GM12878 (cell line): ENCODE results near the gene PIF1. TPM values are rescaled to one million over a fixed set of nuclear protein-coding genes. Genes with fewer than 3 reads are reported as not detected.

Experiments used
- ATAC-seq: fragments of 200-7000 bp; cut with Tn5 transposase; 3 replicates; pipeline ENCODE4 v1.9.1; 2020; ENCODE audit warnings: mild to moderate bottlenecking, moderate library complexity
- BruUV-seq: library from RNA; stranded (reverse); fragments of 400-500 nt; replicated peaks from 2 replicates; lab custom pipeline; 2021; lab: Mats Ljungman, UMichigan
- CTCF ChIA-PET: fragments of 300-600 bp; sonication (Branson Sonifier 250); formaldehyde crosslinking; extraction: SDS; loops from one replicate; lab custom pipeline; 2021; ENCODE audit warnings: inconsistent platforms; lab: Yijun Ruan, JAX
- POLR2A ChIA-PET: fragments of 350-600 bp; formaldehyde crosslinking; extraction: SDS; loops from one replicate; lab custom pipeline; 2021; ENCODE audit warnings: inconsistent platforms; lab: Charles Lee
- RAD21 ChIA-PET: fragments of 300-600 bp; sonication (Branson Sonifier 250); formaldehyde crosslinking; loops from one replicate; lab custom pipeline; 2023; ENCODE audit warnings: antibody characterized with exemption; ENCODE audit not compliant: unreplicated experiment; lab: Charles Lee
- SMC1A ChIA-PET: fragments of 300-600 bp; sonication (Branson Sonifier 250); formaldehyde crosslinking; loops from one replicate; lab custom pipeline; 2023; ENCODE audit not compliant: unreplicated experiment, uncharacterized antibody; lab: Charles Lee
- DNase-seq: peaks from one replicate; pipeline ENCODE4 v3.0.0-alpha.2; 2011; ENCODE audit warnings: low read depth, low spot score
- FAIRE-seq: peaks from 3 replicates; lab custom pipeline; 2011; peaks lifted over from hg19 to GRCh38; lab: Jason Lieb, UNC
- H2AFZ ChIP-seq: 2 replicates; pipeline ENCODE4 v1.6.0; 2011; ENCODE audit warnings: low read depth, low read length, control low read depth; ENCODE audit not compliant: control insufficient read depth
- H3K27ac ChIP-seq: 2 replicates; pipeline ENCODE4 v1.5.1; 2011; ENCODE audit warnings: control low read depth; ENCODE audit not compliant: control insufficient read depth, insufficient read depth
- H3K27me3 ChIP-seq, 2 experiments: replicated peaks in 1 of 2; 2 replicates each; pipeline versions ENCODE4 v1.6.0 to v1.6.1; 2011; ENCODE audit warnings: low read length in 1 of 2; ENCODE audit not compliant: control insufficient read depth in 2 of 2, insufficient read depth in 2 of 2
- H3K36me3 ChIP-seq, 2 experiments: 2 replicates each; pipeline ENCODE4 v1.5.1; 2011; ENCODE audit warnings: low read length in 1 of 2; ENCODE audit not compliant: control insufficient read depth in 2 of 2, insufficient read depth in 2 of 2
- H3K4me1 ChIP-seq: 2 replicates; pipeline ENCODE4 v1.6.1; 2011; ENCODE audit warnings: mild to moderate bottlenecking, low read length, moderate library complexity, mixed read lengths; ENCODE audit not compliant: control insufficient read depth, insufficient read depth
- H3K4me2 ChIP-seq: 2 replicates; pipeline ENCODE4 v1.6.0; 2011; ENCODE audit warnings: control low read depth; ENCODE audit not compliant: control insufficient read depth, insufficient read depth
- H3K4me3 ChIP-seq: fragments of 200-600 bp; sonication (generic); 2 replicates; pipeline ENCODE4 v1.5.1; 2016
- H3K79me2 ChIP-seq: 2 replicates; pipeline ENCODE4 v1.6.0; 2011; ENCODE audit warnings: low read length; ENCODE audit not compliant: control insufficient read depth, insufficient read depth
- H3K9ac ChIP-seq: 2 replicates; pipeline ENCODE4 v1.8.0; 2011; ENCODE audit warnings: low read length, control low read depth, mixed read lengths; ENCODE audit not compliant: control insufficient read depth, insufficient read depth
- H3K9me3 ChIP-seq: replicated peaks from 3 replicates; pipeline ENCODE4 v1.5.1; 2011; ENCODE audit warnings: mild to moderate bottlenecking, low read length; ENCODE audit not compliant: control insufficient read depth, insufficient read depth
- H4K20me1 ChIP-seq: 2 replicates; pipeline ENCODE4 v1.6.0; 2011; ENCODE audit not compliant: control insufficient read depth, insufficient read depth
- CBFB ChIP-seq: IDR thresholded peaks from 2 replicates; pipeline ENCODE4 v1.6.1; 2016; ENCODE audit warnings: antibody characterized with exemption, low read depth
- IKZF2 ChIP-seq, 2 experiments: fragments of 450-650 bp; IDR thresholded peaks; 2 replicates each; pipeline ENCODE4 v1.6.1; 2017; ENCODE audit warnings: mild to moderate bottlenecking in 2 of 2, moderate library complexity in 2 of 2
- SREBF1 ChIP-seq: IDR thresholded peaks from 2 replicates; pipeline ENCODE4 v1.6.1; 2012; ENCODE audit warnings: mild to moderate bottlenecking, low read length
- WGBS: methylation state at CpG from one replicate; pipeline ENCODE4 v1.1.6; 2016; ENCODE audit warnings: low lambda C conversion rate; ENCODE audit not compliant: insufficient replicate concordance, insufficient coverage; ENCODE audit errors: missing lambda C conversion rate; 5-methylcytosine and 5-hydroxymethylcytosine counted together
- in situ Hi-C: fragments of 300-500 bp; cut with MboI; formaldehyde crosslinking; loops from 9 replicates; pipeline ENCODE4 v1.14.3; 2018; ENCODE audit warnings: mixed read lengths
- intact Hi-C: fragments of 100-400 bp; cut with micrococcal nuclease; formaldehyde crosslinking; loops from one replicate; pipeline ENCODE4 v1.14.2; 2022; ENCODE audit not compliant: unreplicated experiment
- polyA plus RNA-seq, 11 experiments: library from polyadenylated mRNA; depleted of rRNA in 4 of 11; unstranded in 6 of 11; stranded (reverse) in 5 of 11; fragments of >200 nt; fragmentation: Nextera tagmentation in 4 of 11; fragmentation: Illumina TruSeq in 1 of 11; extraction: Ambion mirVana in 4 of 11; extraction: Trizol in 1 of 11; gene quantifications; 1 replicate in 1 of 11; 2 replicates in 10 of 11; pipeline versions ENCODE4 v1.2.1 to v1.2.3, GENCODE V29; 2011 to 2016; ENCODE audit warnings: inconsistent platforms in 2 of 11, missing spikeins in 2 of 11, low read depth in 1 of 11
- total RNA-seq, 4 experiments: library from RNA; depleted of rRNA in 3 of 4; stranded (reverse); fragments of >200 nt in 3 of 4; fragmentation: Illumina TruSeq in 1 of 4; extraction: Trizol in 1 of 4; gene quantifications; 2 replicates each; pipeline versions ENCODE4 v1.2.1 to v1.2.3, GENCODE V29; 2013 to 2021
- TF ChIP-seq, protein P1 (sequence below): fragments of 450-650 bp; IDR thresholded peaks from 2 replicates; pipeline ENCODE4 v1.6.1; 2017; ENCODE audit warnings: mild to moderate bottlenecking, low read depth, inconsistent platforms; ENCODE audit not compliant: poor library complexity, severe bottlenecking

The PIF1 gene
- total and polyA plus RNA-seq, 10 of the 15 experiments (the other 5 are each of a cell fraction or from before 2014, with no cell fraction given), result 3.7 to 68.9 (median 31.1) TPM

DNA sequence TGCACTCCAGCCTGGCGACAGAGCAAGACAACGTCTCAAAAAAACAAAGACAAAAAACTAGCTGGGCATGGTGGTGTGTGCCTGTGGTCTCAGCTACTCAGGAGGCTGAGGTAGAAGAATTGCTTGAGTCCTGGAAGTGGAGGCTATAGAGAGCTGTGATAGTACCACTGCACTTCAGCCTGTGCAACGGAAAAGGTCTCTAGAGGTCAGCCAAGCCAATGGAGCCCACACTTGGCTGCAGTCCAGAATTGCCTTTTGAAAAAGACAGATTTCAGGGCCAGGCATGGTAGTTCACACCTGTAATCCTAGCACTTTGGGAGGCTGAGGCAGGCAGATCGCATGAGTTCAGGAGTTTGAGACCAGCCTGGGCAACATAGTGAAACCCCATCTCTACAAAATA is 41.7 kb downstream of the PIF1 start:
- ChIA-PET RAD21 (interaction anchor here (0.8 to 1.4 kb wide), 4 partner anchors 27 to 1715 kb away, joined by 3 read pairs; no protein-coding TSS in a partner anchor), CTCF (interaction anchor here (0.7 to 7.8 kb wide), 6 partner anchors 27 to 126 kb away, joined by 3 to 55 read pairs (median 5); no protein-coding TSS in a partner anchor), POLR2A (interaction anchor here (1.0 kb wide), 1 partner anchor 30 kb away, joined by 10 read pairs; no protein-coding TSS in a partner anchor), SMC1A (interaction anchor here (1.4 to 3.5 kb wide), 3 partner anchors 25 to 51 kb away, joined by 3 to 13 read pairs (median 4); no protein-coding TSS in a partner anchor)
- WGBS, result 89% methylated on average over 4 of the region's 4 CpGs
- Histone ChIP-seq H3K27me3 (no peaks in the 10 kb centered on the region), H3K4me2 (no peak overlapping the region), H4K20me1 (no peaks in the 10 kb centered on the region), H3K4me1 (no peaks in the 10 kb centered on the region), H3K27ac (no peak overlapping the region), H3K79me2 (no peaks in the 10 kb centered on the region), H3K36me3 (no peaks in the 10 kb centered on the region), H3K9me3 (no peaks in the 10 kb centered on the region), H3K9ac (no peak overlapping the region), H3K4me3 (no peak overlapping the region), H2AFZ (no peak overlapping the region)
- FAIRE-seq, result no peak
- in situ Hi-C loops (no loop called here), intact Hi-C loops (no loop called here)
- ATAC-seq, result no peak
- DNase-seq, result no peak
- no TSS peak for BruUV-seq
- TF ChIP-seq CBFB, result no peak
- no peak for TF ChIP-seq IKZF2 (IDR thresholded peaks at IDR 0.05)

DNA sequence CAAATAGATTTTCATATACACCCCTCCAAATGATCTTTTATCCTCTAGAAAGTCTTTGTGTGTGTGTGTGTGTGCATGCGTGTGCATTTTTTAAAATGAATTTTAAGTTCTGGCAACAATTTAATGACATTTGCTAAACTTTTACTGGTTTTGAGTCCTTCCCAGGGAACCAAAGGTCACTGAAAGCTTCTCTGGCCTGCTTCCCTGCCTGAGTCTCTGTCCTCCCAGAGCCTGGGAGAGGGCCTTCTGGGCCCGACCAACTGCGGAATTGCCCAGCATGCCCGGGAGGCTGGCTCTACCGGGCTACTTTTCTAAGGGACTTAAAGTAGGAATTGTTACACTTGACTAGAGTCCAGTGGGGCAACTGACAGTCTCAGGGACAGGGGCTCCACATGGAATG is 42.7 kb downstream of the PIF1 start:
- ATAC-seq (no peak), DNase-seq (no peak), FAIRE-seq (no peak)
- CTCF ChIA-PET, result interaction anchor here (3.1 to 7.8 kb wide), 2 partner anchors 28 to 50 kb away, joined by 7 to 55 read pairs; no protein-coding TSS in a partner anchor
- Histone ChIP-seq H3K9ac (no peak overlapping the region), H3K4me3 (no peak overlapping the region), H3K27ac (no peak overlapping the region), H3K27me3 (no peaks in the 10 kb centered on the region), H3K4me2 (no peak overlapping the region), H3K4me1 (no peaks in the 10 kb centered on the region), H3K9me3 (no peaks in the 10 kb centered on the region), H2AFZ (no peak overlapping the region), H4K20me1 (no peaks in the 10 kb centered on the region), H3K36me3 (no peaks in the 10 kb centered on the region), H3K79me2 (no peaks in the 10 kb centered on the region)
- TF ChIP-seq, protein P1, sequence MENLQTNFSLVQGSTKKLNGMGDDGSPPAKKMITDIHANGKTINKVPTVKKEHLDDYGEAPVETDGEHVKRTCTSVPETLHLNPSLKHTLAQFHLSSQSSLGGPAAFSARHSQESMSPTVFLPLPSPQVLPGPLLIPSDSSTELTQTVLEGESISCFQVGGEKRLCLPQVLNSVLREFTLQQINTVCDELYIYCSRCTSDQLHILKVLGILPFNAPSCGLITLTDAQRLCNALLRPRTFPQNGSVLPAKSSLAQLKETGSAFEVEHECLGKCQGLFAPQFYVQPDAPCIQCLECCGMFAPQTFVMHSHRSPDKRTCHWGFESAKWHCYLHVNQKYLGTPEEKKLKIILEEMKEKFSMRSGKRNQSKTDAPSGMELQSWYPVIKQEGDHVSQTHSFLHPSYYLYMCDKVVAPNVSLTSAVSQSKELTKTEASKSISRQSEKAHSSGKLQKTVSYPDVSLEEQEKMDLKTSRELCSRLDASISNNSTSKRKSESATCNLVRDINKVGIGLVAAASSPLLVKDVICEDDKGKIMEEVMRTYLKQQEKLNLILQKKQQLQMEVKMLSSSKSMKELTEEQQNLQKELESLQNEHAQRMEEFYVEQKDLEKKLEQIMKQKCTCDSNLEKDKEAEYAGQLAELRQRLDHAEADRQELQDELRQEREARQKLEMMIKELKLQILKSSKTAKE, result no peak
- TF ChIP-seq SREBF1, result no peak
- in situ Hi-C loops (no loop called here), intact Hi-C loops (no loop called here)
- POLR2A ChIA-PET, result interaction anchor here (0.9 to 1.5 kb wide), 3 partner anchors 11 to 149 kb away, joined by 3 to 5 read pairs (median 5); no protein-coding TSS in a partner anchor
- 74% methylated on average over 5 of the region's 5 CpGs for WGBS
- RAD21 ChIA-PET, result interaction anchor here (1.1 to 1.4 kb wide), 2 partner anchors 34 to 42 kb away, joined by 3 to 4 read pairs; no protein-coding TSS in a partner anchor
- no TSS peak for BruUV-seq
- SMC1A ChIA-PET, result interaction anchor here (0.9 to 3.5 kb wide), 2 partner anchors 26 to 29 kb away, joined by 6 to 13 read pairs; no protein-coding TSS in a partner anchor
